ENCODE results near the gene PTMA.

Gene PTMA

DNA sequence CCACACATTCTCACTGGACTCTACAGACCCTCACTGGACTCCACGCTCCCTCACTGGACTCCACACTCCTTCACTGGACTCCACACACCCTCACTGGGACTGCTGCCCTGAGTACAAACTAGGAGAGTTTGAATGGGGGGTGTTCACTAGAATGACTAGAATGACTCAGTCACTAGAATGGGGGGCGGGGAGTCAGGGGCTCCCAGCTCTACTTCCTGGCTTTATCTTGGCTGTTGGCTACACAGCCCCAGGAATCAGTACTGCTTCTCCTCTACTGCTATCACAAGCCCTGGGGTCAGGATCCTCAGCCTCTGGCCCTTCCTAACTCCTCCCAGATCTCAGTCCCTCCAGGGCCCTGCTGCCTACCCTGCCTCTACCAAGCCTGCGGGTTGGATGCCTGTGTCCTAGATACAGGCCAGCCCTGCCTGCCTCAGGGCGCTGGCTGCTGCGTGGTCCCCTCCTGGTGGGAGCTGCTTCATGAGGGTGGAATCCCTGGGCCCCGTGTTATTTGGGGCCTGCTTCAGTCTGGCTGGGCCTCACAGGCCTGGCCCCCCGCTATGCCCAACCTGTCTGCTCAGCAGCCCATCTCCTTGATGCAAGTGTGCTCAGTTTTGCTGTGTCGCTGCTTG, 7.8 kb downstream of the PTMA start:
- Mint-ChIP-seq H3K9me3 (no peaks in the 10 kb centered on the region), H3K27me3 (no peaks in the 10 kb centered on the region), H3K36me3 (peaks cover 38% of the 10 kb centered on the region), H3K4me3 (no peak overlapping the region), H3K4me1 (peaks cover 73% of the 10 kb centered on the region), H3K27ac (peak overlapping the region; percentile 100)
- ATAC-seq: no peak

DNA sequence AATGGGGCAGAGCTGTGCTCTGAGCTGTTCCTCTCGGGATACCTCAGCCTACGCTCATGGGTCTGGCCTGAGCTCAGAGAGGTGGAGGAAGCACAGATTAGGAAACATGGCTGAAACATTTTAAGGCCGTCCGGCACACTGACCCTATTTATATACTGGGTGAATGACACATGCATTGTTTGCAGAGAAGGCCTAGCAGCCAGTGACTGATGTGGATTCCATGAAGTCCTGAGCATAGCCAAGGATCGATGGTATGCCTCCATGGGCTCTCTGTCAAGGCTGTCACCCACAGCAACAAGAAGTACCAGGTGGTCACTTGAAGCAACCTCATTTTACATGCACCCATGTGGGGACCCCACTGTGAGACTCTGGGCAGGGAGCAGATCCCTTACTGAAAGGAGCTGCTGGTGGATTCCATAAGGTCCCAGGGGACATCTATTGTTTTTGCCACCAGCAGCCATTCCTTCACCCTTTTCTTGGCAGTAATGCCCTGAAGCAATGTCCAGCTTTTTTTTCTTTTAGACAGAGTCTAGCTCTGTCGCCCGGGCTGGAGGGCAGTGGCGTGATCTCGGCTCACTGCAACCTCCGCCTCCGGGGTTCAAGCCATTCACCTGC, 8.4 kb downstream of the PTMA start:
- Mint-ChIP-seq H3K4me3 (no peak overlapping the region), H3K4me1 (peaks cover 73% of the 10 kb centered on the region), H3K27me3 (no peaks in the 10 kb centered on the region), H3K36me3 (peaks cover 32% of the 10 kb centered on the region), H3K27ac (peak overlapping the region; percentile 100), H3K9me3 (no peaks in the 10 kb centered on the region)
- no peak for ATAC-seq

DNA sequence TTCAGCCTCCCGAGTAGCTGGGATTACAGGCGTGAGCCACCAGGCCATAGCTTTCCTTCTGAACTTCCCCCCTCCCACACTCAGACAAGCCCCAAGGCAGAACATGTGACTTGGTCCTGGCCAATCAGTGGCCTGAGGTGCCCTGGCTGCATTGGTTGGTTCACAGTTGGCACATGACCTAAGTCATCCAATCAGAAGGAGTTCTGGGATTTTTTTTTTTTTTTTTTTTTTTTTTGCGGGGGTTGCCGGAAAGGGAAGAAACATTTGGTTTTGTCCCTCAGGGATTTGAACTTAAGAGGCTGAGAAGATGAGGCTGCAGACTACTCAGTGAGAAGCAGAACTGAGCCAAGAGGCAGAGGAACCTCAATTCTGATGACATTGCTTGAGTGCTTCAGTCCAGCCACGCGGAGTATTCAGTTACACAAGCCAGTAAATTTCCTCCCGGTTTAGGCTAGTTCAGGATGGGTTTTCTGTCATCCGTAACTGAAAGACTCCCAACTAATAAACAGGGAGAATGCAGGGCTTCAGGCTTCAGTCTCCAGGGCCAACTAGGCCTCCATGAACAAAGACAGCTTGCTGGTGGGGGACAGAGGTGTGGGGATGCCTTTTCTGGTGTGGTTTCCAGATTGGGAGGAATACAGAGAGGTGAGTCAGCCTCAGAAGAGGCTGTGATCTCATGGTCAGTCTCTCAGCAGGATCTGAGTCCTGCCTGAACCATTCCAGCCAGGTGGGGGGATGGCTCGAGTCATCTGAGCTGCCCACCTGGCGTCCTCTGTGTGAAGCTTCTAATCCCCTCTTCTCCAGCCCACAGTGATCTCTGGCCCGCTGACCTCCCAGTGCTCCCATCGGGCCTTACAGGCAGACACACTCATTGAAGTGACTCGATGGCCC, 9.2 kb downstream of the PTMA start:
- Mint-ChIP-seq H3K27me3 (no peaks in the 10 kb centered on the region), H3K27ac (peak overlapping the region; percentile 75), H3K9me3 (no peaks in the 10 kb centered on the region), H3K4me1 (peaks cover 65% of the 10 kb centered on the region), H3K36me3 (peaks cover 24% of the 10 kb centered on the region), H3K4me3 (no peak overlapping the region)
- peak; percentile 70 for ATAC-seq

DNA sequence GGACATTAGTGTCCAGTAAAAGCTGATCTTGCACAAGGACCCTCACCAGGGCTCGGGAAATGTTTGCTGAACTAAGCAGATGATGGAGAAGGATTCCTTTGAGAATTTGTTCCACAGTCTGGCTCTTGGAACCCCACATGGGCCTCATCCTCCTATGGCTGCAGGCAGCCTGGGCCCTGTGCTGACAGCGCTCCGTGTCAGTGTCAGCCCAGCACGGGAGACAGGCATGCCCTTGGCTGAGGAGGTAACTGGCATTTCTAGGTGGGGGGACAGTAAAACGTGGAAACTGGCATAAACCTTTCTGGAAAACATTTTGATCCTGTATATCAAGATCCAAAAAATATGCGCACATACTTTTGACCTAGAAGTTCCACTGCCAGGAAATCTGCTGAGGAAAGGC, 10.5 kb downstream of the PTMA start:
- Mint-ChIP-seq H3K4me3 (no peak overlapping the region), H3K27me3 (no peaks in the 10 kb centered on the region), H3K9me3 (no peaks in the 10 kb centered on the region), H3K36me3 (peaks cover 14% of the 10 kb centered on the region), H3K27ac (no peak overlapping the region), H3K4me1 (peaks cover 56% of the 10 kb centered on the region)
- no peak for ATAC-seq

DNA sequence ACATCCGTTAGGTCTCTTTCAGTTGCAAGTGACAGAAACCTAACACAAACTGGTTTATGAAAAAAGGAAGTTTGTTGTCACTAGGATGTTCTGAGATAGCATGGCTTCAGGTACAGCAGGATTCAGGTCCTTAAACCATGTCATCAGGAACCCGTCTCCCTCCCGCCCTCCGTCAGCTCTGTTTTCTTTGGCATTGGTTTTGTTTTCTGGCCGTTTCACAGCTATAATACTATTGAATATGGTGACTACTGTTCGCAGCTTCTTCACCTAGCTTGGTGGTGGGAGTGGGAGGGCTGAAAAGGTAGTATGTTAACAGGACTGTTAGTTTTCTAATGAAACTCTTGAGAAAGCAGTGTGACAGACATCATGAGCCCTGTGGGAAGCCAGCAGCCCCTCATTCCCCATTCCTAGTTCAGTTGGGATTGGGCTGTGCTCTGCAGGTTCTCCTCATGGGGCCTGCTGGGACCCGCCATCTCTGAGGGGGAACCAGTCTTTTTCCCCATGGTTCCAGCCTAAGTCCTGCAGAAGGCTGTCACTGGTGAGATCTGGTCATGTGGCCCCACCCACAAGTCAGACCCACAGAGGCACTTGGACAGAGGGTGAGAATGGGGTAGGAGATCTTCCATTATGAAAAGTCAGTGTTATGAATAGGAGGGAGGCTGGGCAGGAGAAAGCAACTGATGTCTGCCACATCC, 12.1 kb downstream of the PTMA start:
- Mint-ChIP-seq H3K4me3 (no peak overlapping the region), H3K27ac (peak overlapping the region; percentile 59), H3K4me1 (peaks cover 40% of the 10 kb centered on the region), H3K36me3 (peaks cover 7% of the 10 kb centered on the region), H3K9me3 (no peaks in the 10 kb centered on the region), H3K27me3 (no peaks in the 10 kb centered on the region)
- no peak for ATAC-seq

DNA sequence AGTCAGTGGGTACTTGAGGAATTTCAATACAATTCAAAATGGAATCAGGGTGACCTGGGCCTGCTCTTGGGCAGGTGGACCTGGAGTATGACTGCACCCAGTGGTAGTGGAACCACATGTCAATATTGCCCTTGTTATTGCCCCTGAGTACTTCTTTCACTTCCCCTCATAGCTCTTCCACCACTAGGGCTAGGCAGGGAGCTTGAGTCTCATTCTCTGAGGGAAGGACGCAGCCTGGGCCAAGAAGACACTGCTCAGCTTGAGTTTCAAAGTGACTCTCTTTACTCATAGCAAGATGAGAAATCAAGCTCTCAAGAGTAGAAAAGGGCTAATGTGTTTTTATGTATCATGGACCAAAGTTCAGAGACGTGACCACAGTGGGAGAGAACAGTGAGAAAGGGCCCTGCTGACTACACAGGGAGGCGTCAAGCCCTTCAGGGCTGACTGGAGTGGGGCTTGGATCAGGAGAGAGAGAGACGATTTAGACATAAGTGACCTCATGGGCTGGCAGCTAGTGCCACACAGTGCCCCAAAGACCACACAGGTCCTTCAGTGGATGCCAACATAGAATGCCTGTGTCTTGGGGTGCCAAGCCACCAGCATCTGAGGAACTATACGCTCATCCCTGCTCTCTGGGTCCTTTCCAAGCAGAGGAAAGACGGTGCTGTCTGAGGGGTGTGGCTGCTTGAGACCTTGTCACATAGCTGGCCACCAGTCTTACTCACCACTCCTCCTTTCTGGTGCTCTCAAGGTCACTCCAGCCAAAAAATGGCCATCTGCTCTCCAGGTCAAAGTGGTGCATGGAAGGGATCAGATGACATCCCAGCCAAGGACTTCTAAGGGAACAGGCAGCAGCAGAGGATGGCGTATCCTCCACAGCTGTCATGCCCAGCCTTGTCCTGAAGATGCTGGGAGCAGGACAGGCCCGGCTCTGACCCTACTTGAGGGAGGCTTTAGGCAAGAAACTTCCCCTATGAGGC, 13.0 kb downstream of the PTMA start:
- Mint-ChIP-seq H3K27me3 (no peaks in the 10 kb centered on the region), H3K36me3 (no peaks in the 10 kb centered on the region), H3K4me3 (no peak overlapping the region), H3K27ac (peak overlapping the region; percentile 59), H3K4me1 (peaks cover 31% of the 10 kb centered on the region), H3K9me3 (no peaks in the 10 kb centered on the region)
- peak; percentile 87 for ATAC-seq

DNA sequence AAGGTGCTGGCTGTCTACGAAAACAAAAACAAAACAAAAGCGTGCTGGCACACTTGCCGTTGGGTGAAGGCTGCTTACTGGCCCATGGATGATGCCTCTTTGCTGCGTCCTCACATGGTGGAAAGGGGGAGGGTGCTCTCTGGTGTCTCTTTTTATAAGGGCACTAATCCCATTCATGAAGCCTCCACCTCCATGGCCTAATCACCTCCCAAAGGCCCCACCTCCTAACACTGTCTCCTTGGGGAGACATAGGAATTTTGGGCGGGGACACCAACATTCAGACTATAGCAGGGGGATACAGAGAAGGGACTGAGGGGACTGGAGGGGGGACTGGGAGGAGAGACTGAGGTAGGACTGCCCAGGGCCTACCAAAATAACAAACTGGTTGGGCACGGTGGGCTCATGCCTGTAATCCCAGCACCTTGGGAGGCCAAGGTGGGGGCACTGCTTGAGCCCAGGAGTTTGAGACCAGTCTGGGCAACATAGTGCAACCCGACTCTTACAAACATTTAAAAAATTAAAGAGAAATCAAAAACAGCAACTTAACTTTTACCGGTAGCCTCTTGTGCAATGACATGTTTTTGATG, 14.5 kb downstream of the PTMA start:
- H3K27me3 Mint-ChIP-seq: no peaks in the 10 kb centered on the region
- no peak for ATAC-seq
- H3K4me1 Mint-ChIP-seq: peaks cover 20% of the 10 kb centered on the region
- H3K9me3 Mint-ChIP-seq: no peaks in the 10 kb centered on the region
- no peaks in the 10 kb centered on the region for H3K36me3 Mint-ChIP-seq
- H3K27ac Mint-ChIP-seq: no peak overlapping the region
- H3K4me3 Mint-ChIP-seq: no peak overlapping the region

DNA sequence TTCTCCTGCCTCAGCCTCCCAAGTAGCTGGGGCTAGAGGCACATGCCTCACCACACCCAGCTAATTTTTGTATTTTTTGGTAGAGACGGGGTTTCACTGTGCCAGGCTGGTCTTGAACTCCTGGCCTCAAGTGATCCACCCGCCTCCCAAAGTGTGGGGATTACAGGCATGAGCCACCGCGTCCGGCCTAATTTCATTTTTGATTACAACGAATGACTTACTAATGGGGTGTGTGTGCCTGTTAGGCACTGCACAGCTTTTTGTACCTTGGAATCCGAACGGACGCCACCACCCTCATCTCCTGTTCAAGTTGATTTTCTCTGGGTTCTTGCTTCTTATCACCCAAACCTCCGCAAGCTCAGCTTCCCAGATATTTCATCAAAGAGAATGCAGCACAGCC, 17.2 kb downstream of the PTMA start:
- Mint-ChIP-seq H3K27ac (no peak overlapping the region), H3K9me3 (no peaks in the 10 kb centered on the region), H3K4me1 (peaks cover 13% of the 10 kb centered on the region), H3K4me3 (no peak overlapping the region), H3K36me3 (no peaks in the 10 kb centered on the region), H3K27me3 (no peaks in the 10 kb centered on the region)
- ATAC-seq: no peak

DNA sequence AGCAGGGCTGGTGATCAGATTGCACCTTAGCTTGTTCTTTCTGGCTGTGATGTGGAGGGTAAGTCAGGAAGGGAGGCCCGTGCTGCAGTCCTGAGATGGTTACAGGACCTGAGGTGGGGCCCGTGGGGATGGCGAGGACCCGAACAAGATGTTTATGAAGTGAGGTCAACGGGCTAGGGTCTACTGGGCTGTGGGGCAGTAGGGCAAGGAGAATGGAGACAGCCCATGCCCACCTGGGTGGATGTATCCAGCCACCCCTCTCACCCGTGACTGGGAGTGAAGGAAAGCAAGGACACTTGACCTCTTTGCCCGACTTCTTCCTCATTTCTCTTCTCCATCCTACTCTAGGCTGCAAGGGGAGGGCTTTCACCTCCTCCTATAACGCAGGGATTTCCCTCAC, 18.0 kb downstream of the PTMA start:
- H3K27ac Mint-ChIP-seq: no peak overlapping the region
- no peak for ATAC-seq
- H3K4me1 Mint-ChIP-seq: peaks cover 5% of the 10 kb centered on the region
- no peaks in the 10 kb centered on the region for H3K27me3 Mint-ChIP-seq
- no peak overlapping the region for H3K4me3 Mint-ChIP-seq
- H3K9me3 Mint-ChIP-seq: no peaks in the 10 kb centered on the region
- H3K36me3 Mint-ChIP-seq: peaks cover under 1% of the 10 kb centered on the region

DNA sequence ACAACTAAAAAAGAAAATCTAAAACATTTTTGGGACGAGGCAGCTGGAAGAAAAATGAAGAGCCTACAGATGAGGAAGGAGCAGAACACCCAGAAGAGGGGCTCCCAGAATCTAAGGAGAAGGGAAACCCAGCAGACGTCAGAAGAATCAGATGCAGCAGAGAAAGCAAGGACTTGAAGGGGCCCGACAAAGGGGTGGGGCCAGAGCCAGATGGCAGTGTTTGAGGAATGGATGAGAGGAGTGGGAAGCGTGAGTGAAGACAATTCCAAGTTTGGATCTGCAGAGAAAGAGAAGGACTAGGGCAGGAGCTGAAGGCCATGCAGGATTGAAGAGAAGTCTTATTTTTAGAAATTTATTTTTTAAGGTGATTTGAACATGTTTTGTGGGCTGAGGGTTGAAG, 19.3 kb downstream of the PTMA start:
- no peak for ATAC-seq
- Mint-ChIP-seq H3K27me3 (no peaks in the 10 kb centered on the region), H3K9me3 (no peaks in the 10 kb centered on the region), H3K36me3 (peaks cover 14% of the 10 kb centered on the region), H3K4me1 (no peaks in the 10 kb centered on the region), H3K27ac (peak overlapping the region; percentile 5), H3K4me3 (no peak overlapping the region)

DNA sequence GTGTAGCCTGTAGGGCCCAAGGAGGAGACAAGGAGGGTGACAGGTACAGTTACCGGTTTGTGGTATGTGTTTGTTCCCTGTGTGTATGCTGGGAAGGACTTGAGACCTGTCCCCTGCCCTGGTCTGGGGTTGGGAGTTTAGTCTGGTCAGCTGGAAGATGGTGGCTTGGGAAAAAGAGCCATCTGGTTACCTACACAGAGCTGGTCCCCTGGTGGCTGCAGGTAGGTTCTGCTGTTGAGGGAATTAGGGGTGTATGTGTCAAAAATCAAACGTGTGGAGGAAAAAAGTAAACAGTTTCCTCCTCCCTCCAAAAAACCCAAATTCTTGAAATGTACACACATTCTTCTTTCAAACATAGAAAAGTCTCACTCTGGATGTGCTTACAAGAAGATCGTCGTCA, 24.3 kb downstream of the PTMA start:
- Mint-ChIP-seq H3K4me1 (no peaks in the 10 kb centered on the region), H3K9me3 (no peaks in the 10 kb centered on the region), H3K36me3 (peaks cover 33% of the 10 kb centered on the region), H3K27me3 (no peaks in the 10 kb centered on the region), H3K4me3 (no peak overlapping the region), H3K27ac (no peak overlapping the region)
- no peak for ATAC-seq

DNA sequence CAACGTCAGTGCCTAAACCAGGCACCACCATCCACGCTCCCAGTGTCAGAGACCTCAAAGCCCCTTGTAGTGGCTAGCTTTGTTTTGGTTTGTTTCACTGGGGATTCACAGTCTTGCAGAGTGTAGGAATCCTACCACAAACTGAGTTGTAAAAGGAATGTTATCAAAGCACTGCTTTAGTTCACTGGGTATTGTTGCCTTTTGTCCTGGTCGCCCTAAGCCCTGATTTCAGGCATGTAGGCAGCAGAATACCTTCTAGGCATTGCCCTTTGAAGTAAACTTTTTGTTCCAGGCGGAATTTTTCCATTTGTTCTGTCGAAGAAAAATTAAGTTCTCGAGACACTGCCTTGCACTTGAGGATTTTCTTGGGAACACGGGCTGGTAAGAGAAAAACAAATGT, 29.4 kb downstream of the PTMA start:
- H3K36me3 Mint-ChIP-seq: peaks cover 35% of the 10 kb centered on the region
- no peaks in the 10 kb centered on the region for H3K9me3 Mint-ChIP-seq
- H3K27ac Mint-ChIP-seq: no peak overlapping the region
- no peaks in the 10 kb centered on the region for H3K27me3 Mint-ChIP-seq
- no peak overlapping the region for H3K4me3 Mint-ChIP-seq
- no peaks in the 10 kb centered on the region for H3K4me1 Mint-ChIP-seq
- ATAC-seq: no peak

DNA sequence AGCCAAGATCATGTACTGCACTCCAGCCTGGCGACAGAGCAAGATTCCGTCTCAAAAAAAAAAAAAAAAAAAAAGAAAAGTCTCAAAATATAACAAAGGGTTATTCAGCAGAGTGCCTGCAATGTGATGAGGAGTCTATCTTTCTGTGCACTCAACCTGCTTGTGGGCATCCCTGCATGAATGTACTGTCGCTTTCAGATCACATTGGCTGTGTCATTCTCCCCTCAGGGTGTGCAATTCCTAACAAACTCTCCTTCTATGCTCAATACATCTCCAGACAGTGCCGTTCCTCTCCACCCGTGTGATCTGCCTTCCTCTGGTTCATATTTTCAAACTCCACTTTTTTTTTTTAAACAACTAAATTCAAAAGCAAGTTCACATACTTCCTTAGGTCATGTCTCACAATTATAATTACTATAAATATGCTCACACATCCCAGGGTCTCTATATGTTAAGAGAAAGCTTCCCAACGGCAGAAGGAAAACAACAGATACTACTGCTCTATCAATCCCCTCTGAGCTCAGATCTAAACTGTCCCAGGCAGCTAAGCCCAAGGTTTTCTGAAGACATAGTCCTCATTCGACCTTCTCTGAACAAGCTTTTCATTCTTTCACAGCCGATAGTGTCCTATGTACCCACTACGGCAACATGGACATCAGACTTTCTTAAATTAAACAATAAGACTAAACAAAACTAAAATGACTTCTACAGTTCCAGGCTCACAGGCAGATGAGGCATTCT, 35.2 kb downstream of the PTMA start:
- peaks cover 3% of the 10 kb centered on the region for H3K4me1 Mint-ChIP-seq
- H3K4me3 Mint-ChIP-seq: no peak overlapping the region
- H3K36me3 Mint-ChIP-seq: peaks cover 12% of the 10 kb centered on the region
- no peaks in the 10 kb centered on the region for H3K27me3 Mint-ChIP-seq
- no peaks in the 10 kb centered on the region for H3K9me3 Mint-ChIP-seq
- H3K27ac Mint-ChIP-seq: no peak overlapping the region
- ATAC-seq: no peak

Measured in stimulated activated memory B cell treated with anti-CD40 and anti-IgM and Interleukin-4, amounts not matched to agents 10 μg/mL and 1 μg/mL and 100 μg/mL, for 72 hours (primary cell).